ENCODE measurements around the gene KCMF1.
"Not testable (repeated sequence)": the region's sequence is repeated elsewhere in the genome, so short reads cannot be mapped to it uniquely, and the experiment has no call there.

Gene KCMF1

GRCh38 chr2:84970868-84971509 is at the start of gene KCMF1:
KCMF1 (plus strand) TSS chr2:84971161; CDS start chr2:84971452, 291 bp downstream.
- Histone ChIP-seq H3K4me3 (peak within 1 kb of the TSS; percentile 74 to 96 (median 86)), H3K27ac (peak within 1 kb of the TSS; percentile 90 to 100 (median 99))

- Histone ChIP-seq H3K4me3 (no peak overlapping the region), H3K27ac (no peak overlapping the region)
Measured at GRCh38 chr2:84923009-84923408, 48.0 kb upstream of the KCMF1 start.

- H3K27ac ChIP-seq: peak overlapping the region in 17 of 21 experiments; percentile 4 to 77 (median 59)
- H3K4me3 ChIP-seq: no peak overlapping the region
Measured at GRCh38 chr2:84924173-84925106, 46.5 kb upstream of the KCMF1 start.

- Histone ChIP-seq H3K27ac (peak overlapping the region in 10 of 21 experiments; percentile 1 to 70 (median 35)), H3K4me3 (no peak overlapping the region)
Measured at GRCh38 chr2:84925336-84925723, 45.6 kb upstream of the KCMF1 start.

GRCh38 chr2:84925724-84926376 is 45.1 kb upstream of the KCMF1 start:
- Histone ChIP-seq H3K4me3 (peak overlapping the region; percentile 20 to 46 (median 35)), H3K27ac (peak overlapping the region in 10 of 21 experiments; percentile 1 to 70 (median 37))

GRCh38 chr2:84927275-84927627 is 43.7 kb upstream of the KCMF1 start:
- Histone ChIP-seq H3K4me3 (no peak overlapping the region), H3K27ac (no peak overlapping the region)

- no peak overlapping the region for H3K27ac ChIP-seq
- no peak overlapping the region for H3K4me3 ChIP-seq
Measured at GRCh38 chr2:84931384-84931821, 39.6 kb upstream of the KCMF1 start.

GRCh38 chr2:84938194-84938879 is 32.6 kb upstream of the KCMF1 start:
- H3K4me3 ChIP-seq: no peak overlapping the region
- peak overlapping the region in 2 of 21 experiments; percentile 6 to 87 for H3K27ac ChIP-seq

GRCh38 chr2:84939426-84940087 is 31.4 kb upstream of the KCMF1 start:
- H3K27ac ChIP-seq: peak overlapping the region in 9 of 21 experiments; percentile 14 to 87 (median 52)
- no peak overlapping the region for H3K4me3 ChIP-seq

GRCh38 chr2:84940088-84940470 is 30.9 kb upstream of the KCMF1 start:
- peak overlapping the region in 8 of 21 experiments; percentile 25 to 87 (median 62) for H3K27ac ChIP-seq
- H3K4me3 ChIP-seq: no peak overlapping the region

GRCh38 chr2:84940831-84941412 is 30.0 kb upstream of the KCMF1 start:
- Histone ChIP-seq H3K27ac (no peak overlapping the region), H3K4me3 (no peak overlapping the region)

- no peak overlapping the region for H3K27ac ChIP-seq
Measured at GRCh38 chr2:84942166-84942565, 28.8 kb upstream of the KCMF1 start.

GRCh38 chr2:84942964-84943421 is 28.0 kb upstream of the KCMF1 start:
- H3K4me3 ChIP-seq: no peak overlapping the region

More at GRCh38 chr2:84942166-84942565, 28.8 kb upstream of the KCMF1 start:
- no peak overlapping the region for H3K4me3 ChIP-seq

GRCh38 chr2:84944295-84944909 is 26.6 kb upstream of the KCMF1 start:
- Histone ChIP-seq H3K4me3 (no peak overlapping the region), H3K27ac (no peak overlapping the region)

More at GRCh38 chr2:84942964-84943421, 28.0 kb upstream of the KCMF1 start:
- no peak overlapping the region for H3K27ac ChIP-seq

GRCh38 chr2:84945838-84946203 is 25.1 kb upstream of the KCMF1 start:
- H3K4me3 ChIP-seq: not testable (repeated sequence)
- peak overlapping the region in 15 of 21 experiments; percentile 9 to 84 (median 75) for H3K27ac ChIP-seq

- peak overlapping the region in 17 of 21 experiments; percentile 9 to 84 (median 69) for H3K27ac ChIP-seq
- no peak overlapping the region for H3K4me3 ChIP-seq
Measured at GRCh38 chr2:84946204-84947009, 24.6 kb upstream of the KCMF1 start.

GRCh38 chr2:84947010-84947593 is 23.9 kb upstream of the KCMF1 start:
- no peak overlapping the region for H3K4me3 ChIP-seq
- H3K27ac ChIP-seq: peak overlapping the region in 14 of 21 experiments; percentile 2 to 84 (median 75)

Measured in skin epidermis (tissue), 12 donors.